LHCN-M2 (cell line): ENCODE measurements around the gene HOXB5. TPM values are rescaled to one million over a fixed set of nuclear protein-coding genes. Genes with fewer than 3 reads are reported as not detected.

ENCODE experiments used
- DNase-seq: peaks from one replicate; pipeline ENCODE4 v3.0.0-alpha.2; 2012; ENCODE audit warnings: low read depth
- total RNA-seq: library from RNA; depleted of rRNA; stranded (reverse); fragments of >200 nt; gene quantifications from 2 replicates; pipeline ENCODE4 v1.2.3, GENCODE V29; 2014

The HOXB5 gene
- total RNA-seq, 1 experiment from 2014 or later: 1.8 TPM

DNA sequence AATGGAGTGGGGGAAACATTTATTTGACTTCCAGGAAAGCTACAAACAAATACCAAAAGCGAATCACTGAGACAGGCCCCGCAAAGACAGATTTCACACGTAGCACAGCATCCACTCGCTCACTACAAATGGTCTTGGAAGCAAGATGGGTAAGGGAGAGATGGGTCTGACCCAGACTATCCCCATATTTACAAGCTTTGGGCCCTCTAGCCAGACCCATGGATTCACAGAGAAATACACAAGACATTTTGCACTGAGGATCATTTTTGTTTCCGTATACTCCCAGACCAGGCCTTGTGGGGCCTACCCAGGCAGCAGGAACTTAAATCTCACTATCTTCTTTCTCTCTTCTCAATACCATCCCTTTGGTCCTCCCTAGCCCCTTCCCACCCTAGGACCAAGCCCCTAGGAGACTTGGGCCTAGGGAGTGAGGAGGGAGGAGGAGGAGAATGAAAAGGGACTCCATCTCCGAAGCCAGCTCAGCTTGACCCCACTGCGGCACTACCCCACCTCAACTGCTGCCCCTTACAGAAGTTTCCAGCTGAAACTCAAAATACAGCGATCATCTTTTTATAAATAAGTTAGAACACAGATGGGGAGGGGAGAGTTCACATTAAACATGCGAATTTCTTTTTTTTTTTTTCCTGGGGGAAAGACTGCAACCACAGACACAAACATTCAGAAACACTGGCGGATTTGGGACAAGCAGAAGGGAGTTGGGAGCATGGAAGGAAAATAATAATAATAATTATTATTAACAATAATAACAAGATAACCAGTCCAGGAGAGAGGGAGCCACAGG lies 2.1 kb downstream of the HOXB5 start:
- DNase-seq: no peak

DNA sequence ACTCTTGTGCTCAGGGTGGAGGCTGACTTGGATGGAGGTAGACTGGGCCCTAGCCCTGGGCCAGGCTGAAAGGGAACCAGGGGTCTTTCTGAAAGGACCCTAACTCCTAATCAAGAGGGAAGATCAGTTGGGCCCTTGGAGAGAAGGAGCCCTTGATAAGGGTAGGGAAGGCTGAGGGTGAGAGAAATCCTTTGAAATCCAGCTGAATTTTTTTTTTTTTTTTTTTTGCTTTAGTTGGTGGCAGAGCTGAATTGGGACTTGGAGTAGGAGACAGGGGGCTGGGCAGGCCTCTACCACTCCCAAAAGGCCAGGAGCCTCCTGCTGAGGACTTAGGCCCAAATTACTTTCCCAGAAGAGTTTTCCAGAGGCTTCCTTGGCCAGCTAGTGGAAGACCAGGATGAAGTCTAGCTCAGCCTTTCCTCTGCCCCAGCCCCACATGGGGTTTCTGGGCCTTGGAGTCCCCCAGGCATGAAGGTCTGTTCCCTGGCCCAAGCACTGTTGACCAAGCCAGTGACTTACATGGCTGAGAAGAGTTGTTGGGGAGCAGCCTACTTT lies 2.9 kb downstream of the HOXB5 start:
- no peak for DNase-seq

DNA sequence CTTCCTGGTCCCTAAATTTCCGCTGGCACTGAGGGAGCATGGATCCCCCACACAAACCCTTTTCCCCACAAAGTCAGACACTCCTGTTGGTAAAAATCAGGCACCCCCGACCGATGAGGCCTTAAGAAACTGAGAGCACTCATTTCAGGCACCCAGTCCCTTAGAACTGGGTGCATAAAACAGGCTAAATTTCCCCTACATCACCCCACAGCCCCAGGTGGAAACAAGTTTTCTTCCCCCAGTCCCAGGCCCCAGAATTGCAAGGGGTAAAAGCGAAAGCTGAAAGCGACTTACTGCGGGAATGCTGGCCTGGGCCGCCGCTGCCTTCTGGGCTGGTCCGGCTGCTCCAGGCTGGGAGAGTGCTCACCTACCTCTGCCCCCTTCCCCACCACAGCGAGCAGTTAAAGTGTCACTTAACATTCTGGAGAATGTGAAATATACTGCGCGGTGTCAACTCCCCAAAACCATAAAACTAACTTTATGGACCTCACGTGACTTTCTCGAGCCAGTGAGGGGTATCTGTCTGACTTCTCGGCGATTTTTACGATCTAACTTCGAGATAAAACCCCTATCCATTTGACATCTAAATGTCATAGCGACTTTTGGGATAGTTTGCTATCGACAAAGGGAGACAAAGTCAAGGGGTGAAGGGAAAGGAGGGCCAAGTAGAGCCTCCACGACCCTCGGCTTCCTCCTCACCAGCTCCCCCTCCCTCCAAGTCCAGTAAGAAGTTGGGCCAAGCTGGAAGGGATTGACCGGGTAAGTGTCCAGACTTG lies 3.6 kb downstream of the HOXB5 start, which contains the start of gene HOXB3:
TSS of gene HOXB3 (minus strand) at position 411 of the 776 bp plus-strand sequence. CDS start 37,767 bp downstream, outside the sequence.
- DNase-seq: no peak

DNA sequence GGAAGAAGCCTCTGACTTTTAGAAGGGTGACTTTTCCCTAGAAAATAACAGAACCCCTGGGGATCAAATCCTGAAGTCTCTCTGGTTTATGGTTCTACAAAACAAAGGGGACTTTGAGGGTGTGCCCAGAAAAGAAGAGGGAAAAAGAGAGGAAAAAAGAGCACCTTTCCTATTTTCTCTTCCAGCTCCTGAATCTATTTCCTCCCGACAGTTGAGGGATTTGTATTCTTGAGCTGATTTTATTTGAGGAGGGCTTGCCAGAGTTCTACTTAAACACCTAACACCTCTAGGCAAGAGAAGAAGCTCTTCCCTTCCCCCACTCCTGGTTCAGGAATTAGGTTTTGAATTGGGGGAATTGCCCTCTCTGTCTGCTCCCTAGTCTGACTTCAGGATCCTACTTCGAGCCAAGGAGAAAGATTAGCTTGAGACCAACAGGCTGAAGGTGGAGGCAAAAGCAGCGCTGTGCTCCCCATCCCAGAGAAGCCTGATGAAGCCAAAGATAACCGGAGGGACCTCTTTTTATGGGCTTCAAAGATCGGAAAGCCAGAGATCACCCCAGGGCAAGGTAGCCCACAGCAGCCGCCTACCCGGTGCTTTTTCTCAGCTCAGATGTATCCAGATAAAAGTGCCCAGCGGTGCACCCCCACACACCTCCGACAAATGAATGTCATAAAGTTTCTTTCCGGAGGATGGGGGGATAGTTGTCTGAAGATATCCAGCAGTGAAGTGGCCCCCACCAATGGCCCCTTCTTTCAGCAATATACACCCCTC lies 4.3 kb downstream of the HOXB5 start:
- no peak for DNase-seq

DNA sequence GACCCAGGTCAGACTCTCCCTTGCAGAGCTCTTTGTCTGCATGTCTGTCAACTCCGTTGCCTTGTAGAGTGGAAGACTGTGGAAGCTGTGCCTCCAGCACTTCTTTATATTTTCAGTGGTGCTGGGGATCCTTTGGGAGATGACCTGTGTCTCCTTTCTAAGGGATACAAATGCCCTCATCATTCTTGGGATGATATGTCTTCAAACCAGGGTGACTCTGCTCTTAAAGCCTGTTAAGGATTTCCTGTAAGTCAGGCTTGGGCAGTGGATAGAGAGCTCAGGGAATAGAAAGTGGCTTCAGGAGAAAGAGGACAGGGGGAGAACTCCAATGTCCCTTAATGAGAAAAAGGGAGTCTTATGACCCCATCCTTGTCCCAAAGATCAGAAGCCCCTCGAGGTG lies 5.1 kb downstream of the HOXB5 start:
- peak; percentile 29 for DNase-seq

DNA sequence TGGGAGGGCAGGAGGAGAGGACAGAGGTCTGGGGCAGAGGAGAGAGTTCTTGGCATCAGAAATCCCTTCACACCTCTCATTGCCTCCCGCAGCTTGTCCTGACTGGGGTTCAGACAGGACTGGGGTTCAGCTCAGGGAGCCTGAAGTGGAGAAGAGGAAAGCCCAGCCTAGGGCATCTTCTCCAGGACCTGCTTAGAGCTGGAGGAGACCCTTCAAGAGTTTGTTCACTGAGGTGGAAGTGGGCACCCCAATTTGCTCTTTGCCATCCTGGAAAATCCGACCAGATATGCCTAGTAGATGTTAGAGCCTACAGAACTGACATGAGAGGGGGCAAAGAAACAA lies 5.5 kb downstream of the HOXB5 start:
- no peak for DNase-seq

DNA sequence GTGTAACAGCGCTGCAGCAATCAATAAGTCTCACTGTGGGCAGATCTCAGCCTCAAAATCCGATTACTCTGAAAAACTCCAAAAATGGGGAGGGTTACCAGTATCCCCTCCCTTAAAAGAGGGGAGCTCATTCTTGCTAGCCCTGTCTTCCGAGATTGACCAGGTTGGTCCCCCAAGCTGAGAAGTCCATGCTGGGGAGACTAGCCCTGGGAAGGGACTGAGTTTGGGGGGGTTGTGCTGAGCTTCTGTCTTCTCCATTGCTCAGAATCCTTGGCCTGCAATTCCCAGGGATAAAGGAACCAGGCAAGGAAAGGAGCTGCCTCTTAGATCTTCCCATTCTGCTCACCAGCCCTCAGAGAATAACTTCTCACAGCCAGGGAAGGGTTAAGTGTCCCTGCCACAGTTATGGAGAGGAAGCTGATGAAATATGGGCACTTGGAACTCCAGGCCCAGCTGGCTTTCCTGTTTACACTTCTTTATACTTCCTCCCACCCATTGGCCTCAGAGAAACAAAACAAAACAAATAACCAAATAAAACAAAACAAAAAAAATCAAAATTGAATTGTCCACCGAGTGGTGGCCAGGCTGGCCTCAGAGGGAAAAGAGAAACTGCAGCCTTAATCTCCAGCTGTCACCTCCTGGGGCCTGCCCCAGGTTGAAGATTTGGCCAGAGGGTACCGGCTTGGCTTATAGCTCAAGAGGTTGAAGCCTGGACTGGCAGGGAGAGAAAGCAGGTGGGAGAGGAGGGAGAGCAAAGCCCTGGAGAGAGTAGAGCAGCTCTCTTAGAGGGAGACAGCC lies 6.1 kb downstream of the HOXB5 start:
- DNase-seq: peak; percentile 68

DNA sequence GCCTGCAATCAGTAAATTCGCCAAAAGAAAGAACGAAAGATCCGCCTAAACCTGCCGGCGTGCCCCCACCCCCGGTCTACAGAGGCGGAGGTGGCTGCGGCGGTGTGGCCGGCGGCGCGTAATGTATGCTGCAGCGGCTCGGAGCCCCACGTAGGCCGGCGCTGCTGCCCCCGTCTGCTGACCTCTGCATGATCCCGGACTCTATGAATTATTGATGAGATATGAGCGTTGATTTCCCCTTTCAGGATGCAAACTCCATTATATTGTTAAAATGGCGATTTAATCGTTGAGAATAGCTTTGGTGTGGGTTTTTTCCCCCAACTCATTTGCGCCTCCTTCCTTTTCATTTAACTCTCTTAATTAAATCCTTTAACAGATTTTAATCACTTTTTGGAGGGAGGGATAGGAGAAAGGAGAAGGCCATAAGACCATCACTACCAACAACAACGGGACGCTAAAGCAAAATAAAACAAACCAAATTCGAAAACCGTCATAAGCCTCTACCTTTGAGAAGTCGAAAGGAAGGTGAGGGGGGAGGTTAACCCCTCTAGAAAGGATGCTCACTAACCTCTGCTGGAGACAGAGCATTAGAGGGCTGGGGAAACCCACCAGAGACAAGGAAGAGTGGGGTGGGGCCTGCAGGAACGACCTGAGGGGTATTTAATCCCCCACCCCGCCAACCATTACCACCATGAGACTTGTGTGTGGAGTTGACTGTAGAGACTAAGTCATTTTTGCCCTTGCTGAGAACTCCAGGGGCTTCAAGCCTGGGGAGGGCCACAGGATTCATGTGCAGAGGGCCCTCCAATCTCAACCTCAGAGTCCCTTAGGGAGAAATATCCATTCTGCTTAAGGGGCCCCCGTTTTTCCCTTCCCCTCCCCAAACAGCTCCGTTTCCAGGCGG lies 7.0 kb downstream of the HOXB5 start:
- no peak for DNase-seq

DNA sequence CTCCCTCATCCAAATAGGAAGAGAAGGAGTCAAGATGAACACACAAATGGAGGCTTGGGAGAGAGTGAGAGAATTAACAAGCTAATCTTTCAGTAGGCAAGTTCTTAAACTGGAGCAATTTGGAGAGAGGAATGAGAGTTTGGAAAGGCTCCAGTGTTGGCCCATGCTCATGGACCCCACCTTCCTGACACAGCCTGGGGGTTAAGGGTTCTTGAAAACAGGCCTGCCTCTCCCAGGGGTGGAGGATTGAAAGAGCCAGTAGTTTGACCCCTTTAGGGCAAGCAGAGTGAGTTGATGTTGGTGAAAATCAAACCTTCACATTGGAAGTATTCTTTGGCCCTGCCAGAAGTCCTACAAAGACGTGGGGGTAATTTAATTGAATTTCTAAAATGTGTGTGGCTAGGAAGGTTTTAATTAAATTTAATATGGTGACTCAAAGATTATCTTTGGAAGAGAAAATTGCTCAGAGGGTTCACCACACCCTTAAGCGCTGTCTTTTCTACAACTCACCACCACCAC lies 9.3 kb downstream of the HOXB5 start:
- no peak for DNase-seq

DNA sequence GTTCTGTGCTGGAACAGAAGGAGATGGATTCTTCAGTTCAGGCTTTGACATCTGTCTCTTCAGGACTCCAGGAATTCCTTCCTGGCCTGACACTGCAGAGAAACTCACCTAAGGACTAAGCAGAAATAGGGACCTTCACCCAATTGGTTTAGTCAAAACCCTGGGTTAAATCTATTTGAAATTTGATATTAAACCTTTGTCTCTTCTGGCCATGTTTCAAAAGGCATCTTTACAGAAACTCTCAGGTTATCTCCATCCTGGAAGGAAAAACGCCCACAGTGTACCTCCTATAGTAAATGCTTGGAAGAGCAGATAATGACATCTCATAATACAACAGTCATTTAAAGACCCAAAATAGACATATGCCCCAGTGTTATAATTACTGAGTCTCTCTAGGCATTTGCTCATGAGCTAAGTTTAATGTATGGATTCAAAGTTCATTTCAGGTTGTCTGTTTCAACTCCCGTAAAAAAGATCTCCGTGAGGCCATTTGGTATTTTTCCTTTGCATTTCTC lies 9.8 kb downstream of the HOXB5 start:
- DNase-seq: no peak

DNA sequence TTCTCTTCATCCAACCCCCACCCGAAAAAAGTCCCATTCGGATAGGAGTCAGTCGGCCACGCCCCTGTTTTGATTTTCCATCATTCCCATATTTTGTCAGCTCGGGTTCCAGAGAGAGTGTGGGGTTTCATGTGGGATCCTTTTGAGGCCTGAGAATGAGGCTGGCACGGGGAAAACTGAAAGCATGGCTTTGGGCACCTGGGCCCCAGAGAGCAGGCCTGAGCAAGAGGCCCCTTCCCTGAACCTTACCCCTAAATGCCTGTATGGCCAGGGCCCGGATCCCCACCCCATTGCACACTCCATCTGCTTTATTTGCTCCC lies 10.9 kb downstream of the HOXB5 start:
- DNase-seq: no peak

DNA sequence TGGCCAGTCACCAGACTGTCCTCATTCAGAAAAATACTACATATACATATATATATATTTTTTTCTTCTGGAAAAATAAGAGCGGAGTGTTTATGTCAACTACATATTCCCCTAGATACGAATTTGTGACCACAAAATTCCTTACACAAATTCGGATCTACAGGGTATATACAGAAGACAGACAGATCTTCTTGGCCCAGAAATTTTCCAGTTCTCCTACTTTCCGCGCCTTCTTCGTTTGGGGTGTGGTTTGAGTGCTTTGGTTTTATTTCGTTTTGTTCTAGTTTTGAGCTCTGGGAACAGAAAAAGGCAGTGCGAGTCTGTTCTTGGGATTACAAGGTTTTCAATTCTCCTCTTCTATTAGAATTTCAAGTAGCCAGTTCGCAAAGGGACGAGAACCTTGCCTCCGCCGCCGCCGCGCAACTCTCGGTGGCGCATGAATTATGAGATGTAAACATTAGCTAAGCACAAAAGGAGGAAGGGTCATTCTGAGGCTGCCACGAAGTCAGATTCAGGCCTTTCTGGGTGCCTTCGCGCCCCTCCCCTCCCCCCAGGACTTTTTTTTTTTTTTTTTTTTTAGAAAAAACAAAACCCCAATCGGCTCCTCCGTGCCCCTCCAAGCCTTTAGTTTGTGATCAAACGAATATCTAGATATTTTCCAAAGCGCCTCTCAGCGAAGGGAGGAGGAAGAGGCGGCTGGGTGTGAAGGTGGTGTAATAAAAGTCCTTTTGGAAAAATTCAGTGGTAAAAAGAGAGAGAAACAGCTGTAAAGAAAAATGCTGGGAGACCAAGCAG lies 13.6 kb downstream of the HOXB5 start:
- no peak for DNase-seq

DNA sequence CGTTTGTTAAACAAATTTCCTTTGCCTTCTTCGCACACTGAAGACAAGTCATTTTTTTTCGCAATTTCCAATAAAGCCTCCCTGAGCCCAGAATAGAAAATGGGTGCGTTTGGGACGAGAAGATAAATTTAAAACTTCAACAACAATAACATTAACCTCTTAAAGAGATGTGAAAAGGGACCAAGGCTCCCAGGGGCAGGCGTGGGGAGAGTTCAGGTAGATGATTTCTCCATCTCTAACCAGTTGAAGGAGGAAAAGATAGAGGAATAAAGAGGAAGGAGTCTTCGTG lies 14.2 kb downstream of the HOXB5 start:
- DNase-seq: no peak

DNA sequence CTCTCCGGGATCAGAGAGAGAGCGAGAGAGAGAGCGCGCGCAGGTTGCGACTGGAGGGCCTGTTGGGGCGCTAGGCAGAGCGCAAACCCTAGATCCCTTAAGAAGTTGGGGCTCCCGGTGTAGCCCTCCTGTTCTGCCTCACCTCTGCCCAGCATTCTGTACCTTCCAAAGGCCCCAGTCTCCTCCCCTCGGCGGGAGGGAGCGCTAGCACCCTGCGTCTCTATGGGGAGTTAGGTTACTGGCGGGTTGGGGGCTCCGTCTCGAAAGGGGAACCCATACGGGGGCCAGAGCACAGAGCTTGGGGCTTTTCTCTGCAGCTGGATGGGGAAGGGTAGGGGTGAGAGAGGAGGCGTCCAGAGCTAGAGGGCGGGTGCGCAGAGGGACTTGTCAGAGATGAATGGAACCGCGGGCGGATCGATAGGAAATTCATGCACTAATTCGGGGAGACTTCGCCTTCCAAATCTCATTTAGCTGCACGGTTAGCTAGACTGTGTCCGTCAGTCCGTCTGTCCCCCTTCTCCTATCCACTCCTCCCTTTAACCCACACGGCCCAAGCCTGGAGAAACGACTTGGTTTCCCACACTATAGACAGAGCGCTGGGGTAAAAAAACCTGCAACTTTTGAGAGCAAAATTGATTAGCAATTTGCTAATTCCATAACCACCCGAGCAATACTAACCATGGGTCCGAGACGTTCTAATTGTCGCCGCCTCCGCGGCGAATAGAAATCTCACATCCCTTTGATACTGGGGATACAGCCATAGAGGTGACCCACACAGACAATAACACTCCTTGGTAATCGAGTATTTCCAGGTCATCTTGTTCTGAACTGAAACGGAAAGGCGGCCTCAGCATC lies 14.7 kb downstream of the HOXB5 start:
- no peak for DNase-seq

DNA sequence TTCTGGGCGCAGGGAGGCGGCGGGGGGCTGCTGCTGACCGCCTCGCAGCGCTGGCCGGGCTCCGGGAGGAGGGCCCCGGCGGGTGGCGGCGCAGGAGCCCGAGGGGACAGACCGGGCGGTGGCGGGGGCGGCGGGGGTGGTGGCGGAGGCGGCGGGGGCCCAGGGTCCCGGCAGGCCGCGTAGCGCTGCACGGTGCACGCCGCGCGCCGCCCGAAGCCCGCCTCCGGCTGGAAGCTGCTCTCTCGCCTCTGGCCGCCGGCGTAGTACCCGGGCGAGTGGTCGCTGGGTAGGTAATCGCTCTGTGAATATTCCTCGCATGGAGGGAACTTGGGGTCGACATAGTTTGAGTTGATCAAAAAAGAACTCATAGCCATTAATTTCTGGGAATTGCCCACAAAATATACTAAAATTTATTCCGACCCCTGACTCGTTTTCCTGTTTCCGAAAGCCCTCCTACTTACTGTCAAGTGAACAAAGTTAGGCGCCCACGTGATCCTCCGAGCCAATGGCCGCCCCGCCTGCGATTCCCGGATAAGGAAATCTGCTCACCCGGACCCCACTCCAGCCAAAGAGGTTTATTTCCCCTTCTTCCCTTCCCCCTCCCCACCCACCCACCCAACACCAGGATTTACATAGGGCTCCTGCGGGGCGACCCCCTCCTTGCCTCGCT lies 15.5 kb downstream of the HOXB5 start, which contains the start of gene HOXB4:
TSS of gene HOXB4 (minus strand) at position 405 of the 670 bp plus-strand sequence. CDS start at position 374, 31 bp downstream.
- DNase-seq: peak; percentile 68

DNA sequence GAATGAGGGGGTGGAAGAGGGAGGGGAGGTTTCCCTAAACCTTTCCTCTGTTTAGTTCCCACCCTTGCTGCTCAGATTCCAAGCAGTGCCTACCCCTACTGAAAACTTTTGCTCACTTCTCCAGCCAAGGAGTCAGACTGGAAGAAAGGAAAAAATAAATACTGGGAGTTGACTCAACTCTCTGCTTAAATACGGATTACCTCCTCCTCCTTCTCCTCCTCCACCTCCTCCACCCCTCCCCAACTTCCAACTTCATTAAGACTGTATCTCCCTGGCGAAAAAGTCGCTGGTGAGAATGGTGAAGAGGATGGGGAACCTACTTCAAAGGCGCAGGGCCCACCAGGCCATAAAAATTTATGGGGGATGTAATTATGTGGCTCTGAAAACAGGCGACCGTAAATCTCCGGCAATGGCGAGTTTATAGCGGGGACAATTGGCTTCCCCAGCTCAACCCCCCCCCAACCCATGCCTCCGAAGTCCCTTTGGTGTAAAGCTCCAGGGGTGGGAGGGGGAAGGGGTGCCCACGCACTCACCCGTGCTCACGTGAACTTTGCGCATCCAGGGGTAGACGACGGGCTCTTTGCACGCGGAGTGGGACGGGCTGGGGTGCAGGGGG lies 16.1 kb downstream of the HOXB5 start:
- peak; percentile 35 for DNase-seq
